Fibroblast of skin of right quadriceps (primary cell): ENCODE measurements around the gene ZFR2.

Source experiments
- DNase-seq: peaks from one replicate; pipeline ENCODE4 v3.0.0-alpha.2; 2013

The ZFR2 gene

DNA sequence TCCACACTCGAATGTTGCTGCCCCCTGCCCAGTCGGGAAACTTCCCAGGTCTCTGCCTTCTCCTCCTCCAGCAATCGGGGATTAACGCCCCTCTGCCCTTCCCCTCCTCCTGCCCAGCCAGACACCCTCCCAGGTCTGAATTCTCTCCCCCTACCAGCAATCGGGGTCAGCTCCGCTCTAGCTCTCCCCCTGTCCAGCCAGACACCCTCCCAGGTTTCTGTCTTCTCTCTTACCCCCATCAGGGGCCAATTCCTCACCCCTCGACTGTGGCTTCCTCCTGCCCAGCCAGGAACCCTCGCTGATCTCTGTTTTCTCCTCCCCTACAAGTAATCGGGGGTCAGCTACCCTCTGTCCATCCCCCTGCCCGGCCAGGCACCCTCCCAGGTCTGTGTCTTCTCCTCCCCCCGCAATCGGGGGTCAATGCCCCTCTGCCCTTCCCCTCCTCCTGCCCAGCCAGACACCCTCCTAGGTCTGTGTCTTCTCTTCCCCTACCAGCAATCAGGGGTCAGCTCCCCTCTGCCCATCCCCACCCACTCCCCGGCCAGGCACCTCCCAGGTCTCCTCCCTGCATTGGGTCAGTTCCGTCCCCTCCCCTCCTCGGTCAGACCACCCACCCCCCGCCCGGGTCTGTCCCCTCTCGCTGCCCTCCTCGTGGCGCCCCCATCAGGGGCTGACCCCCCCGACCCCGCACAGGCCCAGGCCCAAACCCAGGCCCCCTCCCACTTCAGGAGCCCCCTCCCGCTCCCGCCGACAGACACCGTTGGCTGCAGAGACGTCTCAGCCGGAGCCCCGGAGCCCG, 668 bp downstream of the ZFR2 start:
- no peak for DNase-seq

DNA sequence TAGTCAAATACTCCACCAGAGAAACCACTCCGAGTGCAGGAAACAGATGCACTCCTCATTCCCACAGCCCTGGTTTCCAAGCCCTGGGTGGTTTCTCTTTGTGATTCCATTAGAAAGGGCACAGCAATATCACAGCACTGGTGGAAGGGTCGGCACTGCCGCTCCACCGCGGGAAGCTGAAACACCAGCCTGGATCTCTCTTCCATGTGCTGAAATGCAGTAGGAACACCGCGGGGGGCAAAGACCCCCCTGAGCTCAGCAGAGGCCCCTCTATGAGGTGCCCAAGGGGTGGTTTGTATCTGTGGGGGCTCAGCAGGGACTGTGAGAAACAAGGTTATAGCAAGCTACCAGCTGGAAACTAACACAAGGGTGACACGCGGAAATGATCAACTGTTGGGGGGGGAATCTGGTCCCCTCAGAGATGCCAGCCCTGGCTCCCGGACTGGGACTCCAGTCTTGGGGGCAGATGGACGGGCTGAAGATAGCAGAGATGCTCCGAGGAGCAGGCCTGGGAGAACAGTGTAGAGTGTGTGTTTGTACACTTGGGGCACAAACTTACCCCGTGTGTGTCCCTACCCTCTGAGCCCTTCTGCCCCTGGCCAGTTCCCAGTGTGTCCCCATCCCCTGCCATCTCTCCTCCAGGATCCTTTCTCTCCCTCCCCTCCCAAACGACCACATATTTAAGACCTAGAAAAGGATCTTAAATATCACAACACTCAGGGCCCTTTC, 1.8 kb downstream of the ZFR2 start:
- no peak for DNase-seq

DNA sequence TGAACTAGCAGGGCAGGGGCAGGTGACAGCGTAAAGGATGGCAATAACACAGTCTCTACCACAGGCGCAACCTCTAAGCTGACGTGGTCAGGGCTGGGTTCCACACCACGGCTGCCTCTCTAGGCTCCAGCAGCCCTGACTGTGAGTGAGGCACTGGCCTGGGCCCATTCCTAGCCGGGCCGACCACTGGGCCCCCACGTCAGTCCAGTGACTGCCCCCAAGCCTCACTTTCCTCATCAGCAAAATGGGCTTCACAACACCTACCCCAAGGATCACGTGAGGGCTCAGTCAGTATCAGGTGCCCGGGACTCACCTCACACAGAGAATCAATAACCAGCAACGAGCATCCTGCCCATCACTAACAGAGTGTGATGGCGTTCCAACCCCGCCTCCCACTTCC, 5.2 kb downstream of the ZFR2 start:
- DNase-seq: no peak

DNA sequence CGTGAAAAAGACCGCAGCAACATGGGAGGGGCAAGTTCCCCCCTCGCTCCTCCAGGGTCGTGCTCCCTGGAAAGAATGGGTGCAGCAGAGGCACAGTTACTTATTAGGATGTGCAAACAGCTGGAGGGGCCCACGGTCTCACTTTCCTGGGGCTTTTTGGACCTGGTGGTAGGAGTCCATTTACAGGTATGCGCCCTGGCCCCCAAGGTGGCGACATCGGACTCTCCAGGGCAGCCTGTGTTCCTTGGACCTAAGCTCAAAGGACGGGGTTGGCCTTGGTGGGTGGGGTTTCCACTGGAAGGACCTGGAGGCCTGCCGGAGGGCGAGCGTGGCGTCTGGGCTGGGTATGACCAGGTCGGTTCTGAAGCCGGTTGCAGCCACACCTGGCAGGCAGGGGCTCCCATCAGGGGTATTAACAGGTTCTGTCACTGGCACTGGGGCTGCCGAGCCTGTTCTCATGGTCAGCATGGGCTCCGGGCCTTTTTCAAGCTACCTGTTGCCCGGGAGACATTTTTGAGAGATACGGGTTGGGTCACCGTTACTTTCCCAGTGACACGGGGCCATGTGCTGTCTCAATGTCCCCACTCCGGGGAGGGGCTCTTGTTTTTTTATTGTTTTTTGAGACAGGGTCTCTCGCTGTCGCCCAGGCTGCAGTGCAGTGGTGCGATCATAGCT, 5.9 kb downstream of the ZFR2 start:
- no peak for DNase-seq

DNA sequence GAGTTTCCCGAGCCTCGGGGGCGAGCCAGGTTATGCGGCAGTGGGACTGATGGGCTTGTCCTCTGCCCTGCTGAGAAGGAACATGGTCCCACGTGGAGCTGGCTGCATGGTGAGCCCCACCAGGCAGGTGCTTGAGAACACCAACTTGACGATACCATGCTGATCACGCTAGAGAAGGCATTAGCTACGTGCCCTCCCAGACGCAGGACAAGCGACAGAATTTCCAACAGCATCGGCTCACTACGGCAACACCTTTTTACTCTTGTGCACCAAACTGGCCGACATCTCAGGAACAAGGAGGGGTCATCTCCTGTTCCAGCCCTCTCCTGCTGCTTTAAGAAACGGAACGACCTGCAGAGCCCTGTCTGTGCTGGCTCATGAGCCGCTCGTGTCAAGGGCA, 8.3 kb downstream of the ZFR2 start:
- DNase-seq: no peak

DNA sequence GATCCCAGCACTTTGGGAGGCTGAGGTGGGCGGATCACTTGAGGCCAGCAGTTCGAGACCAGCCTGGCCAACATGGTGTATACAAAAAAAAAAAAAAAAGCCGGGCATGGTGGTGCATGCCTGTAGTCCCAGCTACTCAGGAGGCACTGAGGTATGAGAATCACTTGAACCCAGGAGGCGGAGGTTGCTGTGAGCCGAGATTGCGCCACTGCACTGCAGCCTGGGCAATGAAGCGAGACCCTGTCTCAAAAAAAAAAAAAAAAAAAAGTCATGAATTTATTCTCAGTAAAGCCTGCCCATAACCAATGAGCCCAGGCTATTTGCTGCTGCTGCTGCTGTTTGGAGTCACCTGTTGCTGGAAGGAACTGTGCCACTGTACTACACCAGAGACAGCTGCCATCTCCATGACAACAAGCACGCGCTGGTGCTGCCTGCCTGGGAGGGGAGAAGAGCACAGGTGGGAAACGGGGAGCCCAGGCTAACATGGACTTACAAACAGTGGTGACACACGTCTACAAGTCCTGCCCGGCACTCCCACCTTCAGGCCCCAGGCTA, 11.3 kb downstream of the ZFR2 start:
- no peak for DNase-seq

DNA sequence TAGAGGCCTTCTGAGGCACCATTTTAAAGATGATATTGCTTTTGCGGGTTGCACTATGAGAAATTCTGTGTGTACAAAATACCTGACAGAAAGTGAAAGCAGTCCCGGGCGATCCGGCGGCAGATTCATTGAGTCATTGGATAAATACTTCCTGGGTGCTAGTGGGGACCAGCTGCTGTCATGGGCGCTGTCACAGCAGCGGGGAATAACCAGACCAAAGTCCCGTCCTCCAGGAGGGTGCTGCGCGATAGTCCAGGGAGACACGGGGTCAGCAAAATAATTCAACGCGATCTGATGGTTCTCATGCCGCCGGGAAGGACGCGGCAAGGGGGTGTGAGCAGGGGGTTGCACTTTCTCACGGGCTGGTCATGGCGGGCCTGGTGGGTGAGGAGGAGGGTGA, 13.5 kb downstream of the ZFR2 start:
- no peak for DNase-seq

DNA sequence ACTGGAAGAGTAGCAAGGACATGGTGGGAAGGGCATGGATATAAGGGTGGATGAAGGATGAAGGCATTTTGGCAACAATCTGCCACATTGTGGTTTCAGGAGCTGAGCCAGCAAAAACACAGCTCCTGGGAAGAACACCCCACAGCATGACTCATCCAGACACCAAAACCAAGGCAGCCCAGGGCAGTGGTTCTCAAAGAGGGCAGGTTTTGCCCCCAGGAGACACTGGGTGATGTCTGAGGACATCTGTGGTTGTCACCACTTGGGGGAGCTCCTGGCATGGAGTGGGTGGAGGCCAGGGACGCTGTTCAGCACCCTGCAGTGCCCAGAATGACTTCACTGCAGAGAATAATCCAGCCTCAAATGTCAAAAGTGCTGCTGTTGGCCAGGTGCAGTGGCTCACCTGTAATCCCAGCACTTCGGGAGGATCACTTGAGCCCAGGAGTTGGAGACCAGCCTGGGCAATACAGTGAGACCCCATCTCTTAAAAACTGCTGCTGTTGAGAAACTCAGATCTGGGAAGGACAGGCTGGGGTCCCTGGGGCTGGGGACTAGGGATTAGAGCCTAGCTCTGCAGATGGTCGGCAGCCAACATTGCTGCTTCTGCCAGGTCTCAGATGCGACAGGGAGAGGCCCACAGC, 16.1 kb downstream of the ZFR2 start:
- peak; percentile 67 for DNase-seq

DNA sequence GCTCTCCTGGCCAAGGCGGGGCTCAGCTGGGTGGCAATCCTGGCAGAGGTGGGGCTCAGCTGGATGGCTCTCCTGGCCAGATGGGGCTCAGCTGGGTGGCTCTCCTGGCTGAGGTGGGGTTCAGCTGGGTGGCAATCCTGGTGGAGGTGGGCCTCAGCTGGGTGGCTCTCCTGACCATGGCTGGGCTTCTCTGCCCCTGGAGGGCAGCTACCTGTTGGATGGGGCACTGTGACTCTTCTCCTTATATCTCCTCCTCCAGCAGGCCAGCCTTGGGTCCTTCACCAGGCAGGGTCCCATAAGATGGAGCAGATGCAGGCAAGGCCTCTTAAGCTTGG, 16.7 kb downstream of the ZFR2 start:
- DNase-seq: no peak

DNA sequence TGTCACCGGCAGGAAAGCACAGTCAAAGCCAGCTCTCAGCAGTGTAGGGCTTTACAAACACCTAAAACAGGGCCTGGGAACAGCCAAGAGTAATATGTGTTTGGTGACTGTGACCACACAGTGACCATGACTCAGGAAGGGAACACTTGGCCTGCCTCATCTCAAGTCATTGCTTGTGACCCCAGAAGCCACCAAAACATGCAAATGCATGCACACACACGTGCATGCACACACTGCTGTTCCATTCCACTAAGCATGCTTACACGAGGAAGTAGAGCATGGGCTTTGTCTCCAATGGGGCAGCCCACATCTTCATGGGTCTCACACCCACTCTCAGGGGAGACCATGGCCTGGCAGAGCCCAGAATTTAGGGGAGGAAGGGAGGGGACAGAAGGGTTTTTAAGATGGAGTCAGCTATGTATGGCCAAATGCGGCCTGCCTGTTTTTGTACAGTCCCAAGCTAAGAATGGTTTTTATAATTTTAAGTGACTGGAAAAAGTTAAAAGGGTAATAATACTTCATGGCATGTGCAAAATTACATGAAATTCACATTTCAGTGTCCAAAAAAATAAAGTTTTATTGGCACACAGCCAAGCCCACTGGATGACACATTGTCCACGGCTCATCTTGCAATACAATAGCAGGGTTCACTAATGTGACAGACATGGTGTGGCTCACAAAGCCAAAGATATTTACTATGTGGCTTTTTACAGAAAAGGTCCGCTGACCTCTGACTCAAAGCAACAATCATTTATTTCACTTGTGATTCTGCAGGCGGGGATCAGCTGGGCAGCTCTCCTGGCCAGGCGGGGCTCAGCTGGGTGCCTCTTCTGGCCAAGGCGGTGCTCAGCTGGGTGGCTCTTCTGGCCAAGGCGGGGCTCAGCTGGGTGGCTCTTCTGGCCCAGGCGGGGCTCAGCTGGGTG, 17.3 kb downstream of the ZFR2 start:
- DNase-seq: no peak

DNA sequence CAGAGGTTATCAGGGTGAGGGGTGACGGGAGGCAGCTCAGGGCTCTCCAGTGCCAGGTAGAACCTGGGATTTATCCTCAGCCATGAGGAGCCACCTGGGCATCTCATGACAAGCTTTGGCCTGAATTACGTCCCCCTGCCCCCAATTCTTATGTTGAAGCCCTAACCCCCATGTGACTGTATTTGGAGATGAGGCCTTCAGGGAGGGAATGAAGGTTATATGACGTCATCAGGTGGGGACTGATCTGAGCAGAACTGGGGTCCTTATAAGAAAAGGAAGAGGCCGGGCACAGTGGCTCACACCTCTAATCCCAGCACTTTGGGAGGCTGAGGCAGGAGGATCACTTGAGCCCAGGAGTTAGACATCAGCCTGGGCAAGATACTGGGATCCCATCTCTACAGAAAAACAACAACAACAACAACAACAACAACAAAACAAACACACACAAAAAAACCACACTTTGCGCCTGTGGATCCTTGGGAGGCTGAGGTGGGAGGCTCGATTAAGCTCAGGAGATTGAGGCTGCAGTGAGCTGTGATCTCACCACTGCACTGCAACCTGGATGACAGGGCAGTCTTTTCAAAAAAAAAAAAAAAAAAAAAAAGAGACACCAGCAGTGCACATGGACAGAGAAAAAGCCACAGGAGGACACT, 18.4 kb downstream of the ZFR2 start:
- DNase-seq: no peak

DNA sequence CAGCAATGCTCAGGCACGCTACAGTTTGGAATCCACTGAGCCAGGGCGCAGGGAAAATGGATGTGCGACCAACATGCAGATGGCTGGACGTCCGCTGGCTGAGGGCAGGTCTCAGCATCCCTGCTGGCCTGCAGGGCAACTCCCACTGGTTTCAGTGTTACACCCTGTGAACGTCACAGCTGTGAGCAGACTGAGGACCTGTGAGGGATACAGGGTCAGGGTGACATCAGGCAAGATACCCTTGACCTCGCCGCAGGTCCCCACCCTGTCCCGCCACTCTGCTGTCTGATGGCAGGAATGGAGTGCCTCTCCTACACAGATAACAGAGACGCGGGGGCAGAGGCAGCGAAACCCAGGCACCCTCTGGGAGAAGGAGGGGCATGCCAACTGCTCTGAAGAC, 19.1 kb downstream of the ZFR2 start:
- no peak for DNase-seq

DNA sequence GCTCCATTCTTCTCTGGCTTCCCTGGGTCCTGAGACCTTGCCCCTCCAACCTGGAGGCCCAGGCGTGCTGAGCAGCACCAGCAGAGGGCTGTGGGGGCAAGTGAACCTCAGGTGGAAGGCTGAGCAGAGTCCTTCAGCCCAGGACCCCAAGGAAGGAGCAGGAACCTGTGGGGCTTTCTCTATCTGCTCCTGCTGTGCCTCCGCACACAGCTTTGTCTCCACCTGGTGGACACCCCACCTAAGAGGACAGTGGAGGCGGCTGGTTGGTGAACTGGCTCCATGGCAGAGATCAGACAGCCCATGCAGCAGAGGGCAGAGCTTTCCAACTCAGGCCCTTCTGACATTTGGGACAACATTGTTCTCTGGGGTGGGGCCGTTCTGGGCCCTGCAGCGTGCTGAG, 19.7 kb downstream of the ZFR2 start:
- no peak for DNase-seq

DNA sequence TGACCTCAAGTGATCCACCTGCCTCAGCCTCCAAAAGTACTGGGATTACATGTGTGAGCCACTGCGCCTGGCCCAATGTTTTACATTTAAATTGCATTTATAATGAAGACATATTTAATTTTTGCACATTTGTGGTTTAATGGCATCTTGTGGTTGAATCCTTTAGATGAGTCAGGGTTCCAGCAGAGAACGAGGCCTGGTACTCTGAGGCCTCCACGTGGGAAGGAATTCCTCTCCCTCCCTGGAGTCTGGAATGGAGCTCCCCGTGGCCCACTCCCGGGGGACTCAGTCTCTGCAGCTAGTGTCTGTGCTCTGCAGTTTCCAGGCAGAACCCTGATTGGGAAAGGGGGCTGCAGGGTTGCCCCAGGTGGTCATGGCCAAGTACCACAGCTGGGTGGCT, 24.2 kb downstream of the ZFR2 start:
- DNase-seq: peak; percentile 8

DNA sequence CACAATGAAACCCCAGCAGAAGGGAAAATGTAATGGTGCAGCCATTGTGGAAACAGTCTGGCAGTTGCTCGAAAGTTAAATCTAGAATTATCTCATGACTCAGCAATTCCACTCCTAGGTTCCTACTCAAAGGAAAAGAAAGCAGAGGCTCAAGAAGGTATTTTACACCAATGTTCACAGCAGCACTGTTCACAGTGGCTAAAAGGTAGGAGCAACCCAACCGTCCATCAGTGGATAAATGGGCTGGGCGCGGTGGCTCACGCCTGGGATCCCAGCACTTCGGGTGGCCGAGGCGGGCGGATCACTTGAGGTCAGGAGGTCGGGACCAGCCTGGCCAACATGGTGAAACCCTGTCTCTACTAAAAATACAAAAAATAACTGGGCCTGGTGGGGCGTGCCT, 25.9 kb downstream of the ZFR2 start:
- no peak for DNase-seq

DNA sequence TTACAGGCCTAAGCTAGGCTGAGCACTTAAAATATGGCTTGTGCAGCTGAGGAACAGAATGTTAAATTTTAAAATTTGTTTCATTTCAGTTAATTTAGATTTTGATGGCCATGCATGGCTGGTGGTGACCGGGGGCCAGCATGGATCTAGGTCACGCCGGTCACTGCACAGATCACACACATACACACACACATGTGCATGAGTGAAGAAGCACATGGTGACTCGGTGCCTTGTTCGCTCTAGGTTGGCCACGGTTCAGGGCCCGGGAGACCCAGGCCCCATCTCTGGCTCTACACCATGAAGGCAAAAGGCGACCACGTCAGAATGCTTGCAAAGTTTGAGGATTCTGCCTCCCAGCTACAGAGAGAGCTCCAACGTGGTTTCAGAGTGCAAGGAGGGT, 28.0 kb downstream of the ZFR2 start:
- no peak for DNase-seq

DNA sequence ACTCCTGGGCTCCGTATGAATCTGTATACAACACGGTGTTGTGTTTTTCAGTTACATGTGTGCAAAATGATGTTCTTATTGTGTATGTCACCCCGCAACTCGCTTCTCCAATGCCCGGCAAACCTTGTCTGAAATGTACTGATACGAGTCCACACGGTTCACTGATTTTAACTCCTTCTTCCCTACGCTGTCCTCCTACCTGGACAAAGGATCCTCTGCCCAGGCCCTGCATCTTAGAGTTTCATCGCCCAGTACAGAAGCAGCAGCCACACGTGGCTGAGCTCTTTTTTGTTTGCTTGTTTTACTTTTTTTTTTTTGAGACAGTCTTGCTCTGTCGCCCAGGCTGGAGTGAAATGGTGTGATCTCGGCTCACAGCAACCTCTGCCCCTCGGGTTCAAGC, 28.9 kb downstream of the ZFR2 start:
- no peak for DNase-seq

DNA sequence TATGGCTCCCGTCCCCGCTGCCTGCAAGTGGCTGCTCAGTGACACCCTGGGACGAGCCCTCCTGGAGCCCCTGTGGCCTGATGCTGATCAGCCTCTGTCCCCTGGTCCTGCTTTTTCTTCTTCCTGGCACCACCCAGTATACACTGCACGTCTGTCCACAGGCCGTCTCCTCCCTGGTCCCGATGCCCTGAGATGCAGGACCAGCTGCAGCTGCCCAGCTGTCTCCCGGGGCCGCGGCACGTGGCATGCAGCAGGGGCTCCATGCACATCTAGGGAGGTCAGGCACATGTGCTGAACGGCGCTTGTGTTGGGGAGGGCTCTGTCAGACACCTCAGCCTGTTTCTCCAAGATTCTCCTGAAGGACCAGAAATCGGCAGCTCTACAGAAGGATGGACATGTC, 30.2 kb downstream of the ZFR2 start:
- DNase-seq: no peak

DNA sequence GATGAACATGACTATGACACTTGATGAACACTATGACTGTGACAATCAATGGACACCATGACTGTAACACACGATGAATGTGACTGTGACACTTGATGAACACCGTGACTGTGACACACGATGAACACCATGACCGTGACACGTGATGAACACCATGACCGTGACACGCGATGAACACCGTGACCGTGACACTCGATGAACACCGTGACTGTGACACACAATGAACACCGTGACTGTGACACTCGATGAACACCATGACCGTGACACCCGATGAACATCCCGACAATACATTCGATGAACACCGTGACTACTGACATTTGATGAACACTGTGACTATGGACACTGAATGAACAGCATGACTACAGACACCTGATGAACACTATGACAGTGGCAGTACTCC, 30.9 kb downstream of the ZFR2 start:
- no peak for DNase-seq

DNA sequence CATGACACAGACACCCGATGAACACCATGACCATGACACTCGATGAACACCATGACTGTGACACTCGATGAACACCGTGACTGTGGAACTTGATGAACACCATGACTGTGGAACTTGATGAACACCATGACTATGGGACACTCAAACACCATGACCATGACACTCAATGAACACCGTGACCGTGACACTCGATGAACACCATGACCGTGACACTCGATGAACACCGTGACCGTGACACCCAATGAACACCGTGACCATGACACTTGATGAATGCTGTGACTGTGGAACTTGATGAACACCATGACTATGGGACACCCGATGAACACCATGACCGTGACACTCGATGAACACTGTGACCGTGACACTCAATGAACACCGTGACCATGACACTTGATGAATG, 31.5 kb downstream of the ZFR2 start:
- no peak for DNase-seq

DNA sequence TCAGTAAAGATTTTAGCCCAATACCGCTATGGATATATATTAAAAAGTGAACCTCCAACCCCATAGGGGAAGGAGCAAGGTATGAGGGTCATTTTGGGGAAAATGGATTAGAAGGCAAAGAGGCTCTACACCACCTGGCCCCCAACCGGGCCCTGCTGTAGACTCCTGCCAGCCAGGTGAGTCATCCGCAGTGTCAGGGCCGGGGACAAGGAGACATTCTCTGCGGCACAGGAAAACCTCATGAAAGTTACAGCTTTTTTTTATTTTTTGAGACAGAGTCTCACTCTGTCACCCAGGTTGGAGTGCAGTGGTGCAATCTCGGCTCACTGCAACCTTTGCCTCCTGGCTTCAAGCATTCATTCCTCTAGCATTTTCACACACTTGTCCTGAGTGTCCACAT, 32.0 kb downstream of the ZFR2 start:
- DNase-seq: no peak

DNA sequence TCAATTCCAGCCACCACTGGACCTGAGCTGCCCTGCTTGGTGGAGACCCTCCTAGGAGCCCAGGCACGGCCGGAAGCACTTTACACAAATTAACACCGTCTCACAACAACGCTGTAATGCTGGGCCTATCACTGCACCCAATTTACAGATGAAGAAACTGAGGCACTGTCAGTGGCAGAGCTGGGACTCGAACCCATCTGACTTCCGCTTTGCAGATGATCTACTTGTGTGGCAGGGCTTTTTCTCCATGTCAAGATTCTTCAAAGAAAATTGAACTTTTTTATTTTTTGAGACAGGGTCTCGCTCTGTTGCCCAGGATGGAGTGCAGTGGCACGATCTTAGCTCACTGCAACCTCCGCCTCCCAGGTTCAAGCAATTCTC, 33.8 kb downstream of the ZFR2 start:
- DNase-seq: no peak
